Testis (tissue), 2 donors: Measurements from ENCODE around the gene CARMIL1.

Experiments used
- CTCF ChIP-seq, 3 experiments: fragments of 450-650 bp in 2 of 3; fragments of 200-600 bp in 1 of 3; sonication (generic) in 1 of 3; IDR thresholded peaks; one replicate each; pipeline ENCODE4 v1.5.1; 2016 to 2019; ENCODE audit warnings: antibody characterized with exemption in 3 of 3, mild to moderate bottlenecking in 2 of 3, moderate library complexity in 1 of 3
- POLR2A ChIP-seq: fragments of 450-650 bp; IDR thresholded peaks from one replicate; pipeline ENCODE4 v1.6.1; 2017; ENCODE audit warnings: antibody characterized with exemption, mild to moderate bottlenecking, moderate library complexity

GRCh38 chr6:25365154-25365553, 86.0 kb downstream of the CARMIL1 start:
- TF ChIP-seq CTCF (IDR thresholded peaks at IDR 0.05): no peak
- TF ChIP-seq POLR2A: no peak
